Testis (tissue), 2 donors: ENCODE results near the gene AFAP1.

ENCODE experiments used
- POLR2A ChIP-seq: fragments of 450-650 bp; IDR thresholded peaks from one replicate; pipeline ENCODE4 v1.6.1; 2017; ENCODE audit warnings: antibody characterized with exemption, mild to moderate bottlenecking, moderate library complexity
- TF ChIP-seq, protein P1 (sequence below), 3 experiments: fragments of 450-650 bp in 2 of 3; fragments of 200-600 bp in 1 of 3; sonication (generic) in 1 of 3; IDR thresholded peaks; one replicate each; pipeline ENCODE4 v1.5.1; 2016 to 2019; ENCODE audit warnings: antibody characterized with exemption in 3 of 3, mild to moderate bottlenecking in 2 of 3, moderate library complexity in 1 of 3

DNA sequence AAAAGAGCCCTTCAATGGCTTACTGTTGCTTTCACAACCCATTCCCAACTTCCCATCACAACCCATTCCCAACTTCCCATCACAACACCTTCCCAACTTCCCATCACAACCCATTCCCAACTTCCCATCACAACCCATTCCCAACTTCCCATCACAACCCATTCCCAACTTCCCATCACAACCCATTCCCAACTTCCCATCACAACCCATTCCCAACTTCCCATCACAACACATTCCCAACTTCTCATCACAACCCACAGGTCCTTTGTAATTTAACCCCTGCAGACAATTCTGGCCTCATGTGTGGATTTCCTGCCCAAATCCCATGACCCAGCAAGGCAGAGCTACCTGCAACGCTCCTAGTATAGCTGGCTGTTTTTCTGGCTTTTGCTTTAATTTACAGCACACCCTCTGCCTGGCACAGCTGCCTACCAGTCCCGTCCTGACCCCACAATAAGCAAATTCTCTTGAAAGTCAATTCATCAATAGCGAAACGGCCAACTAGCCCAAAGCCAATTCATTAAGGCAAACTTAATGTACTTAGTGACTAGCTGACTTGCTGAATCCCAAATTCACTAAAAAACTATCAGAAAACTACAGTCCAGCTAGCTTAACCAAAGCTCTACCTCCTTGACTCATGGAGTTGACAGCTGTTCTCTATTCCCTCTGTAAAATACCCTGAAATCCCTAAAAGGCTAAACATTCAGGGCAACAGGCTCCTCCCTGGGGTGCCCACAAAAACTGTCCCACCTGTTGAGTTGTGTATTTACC lies 75.6 kb downstream of the AFAP1 start:
- TF ChIP-seq, protein P1, sequence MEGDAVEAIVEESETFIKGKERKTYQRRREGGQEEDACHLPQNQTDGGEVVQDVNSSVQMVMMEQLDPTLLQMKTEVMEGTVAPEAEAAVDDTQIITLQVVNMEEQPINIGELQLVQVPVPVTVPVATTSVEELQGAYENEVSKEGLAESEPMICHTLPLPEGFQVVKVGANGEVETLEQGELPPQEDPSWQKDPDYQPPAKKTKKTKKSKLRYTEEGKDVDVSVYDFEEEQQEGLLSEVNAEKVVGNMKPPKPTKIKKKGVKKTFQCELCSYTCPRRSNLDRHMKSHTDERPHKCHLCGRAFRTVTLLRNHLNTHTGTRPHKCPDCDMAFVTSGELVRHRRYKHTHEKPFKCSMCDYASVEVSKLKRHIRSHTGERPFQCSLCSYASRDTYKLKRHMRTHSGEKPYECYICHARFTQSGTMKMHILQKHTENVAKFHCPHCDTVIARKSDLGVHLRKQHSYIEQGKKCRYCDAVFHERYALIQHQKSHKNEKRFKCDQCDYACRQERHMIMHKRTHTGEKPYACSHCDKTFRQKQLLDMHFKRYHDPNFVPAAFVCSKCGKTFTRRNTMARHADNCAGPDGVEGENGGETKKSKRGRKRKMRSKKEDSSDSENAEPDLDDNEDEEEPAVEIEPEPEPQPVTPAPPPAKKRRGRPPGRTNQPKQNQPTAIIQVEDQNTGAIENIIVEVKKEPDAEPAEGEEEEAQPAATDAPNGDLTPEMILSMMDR (IDR thresholded peaks at IDR 0.05): no peak
- TF ChIP-seq POLR2A: no peak
